Activated CD4-positive, CD25-positive, alpha-beta regulatory T cell treated with anti-CD3 and anti-CD28 coated beads, Interleukin-2, amount 50 U/mL, for 16 hours (primary cell): ENCODE measurements around the gene PISD.
"Not testable (repeated sequence)": the region's sequence is repeated elsewhere in the genome, so short reads cannot be mapped to it uniquely, and the experiment has no call there.

Experiments
- DNase-seq: peaks from one replicate; pipeline ENCODE4 v3.0.0-alpha.2; 2020; ENCODE audit warnings: low read depth, low spot score

The PISD gene

GRCh38 chr22:31661851-31662667, at the start of gene PISD:
Gene PISD (minus strand): TSS chr22:31662215. CDS start chr22:31662208, 7 bp downstream.
- DNase-seq, result peak; percentile 95

GRCh38 chr22:31711226-31711625, 49.2 kb upstream of the PISD start:
- DNase-seq, result not testable (repeated sequence)

- no peak for DNase-seq
Observed at GRCh38 chr22:31707519-31707918, 45.5 kb upstream of the PISD start.

GRCh38 chr22:31695423-31695822, 33.4 kb upstream of the PISD start:
- no peak for DNase-seq

GRCh38 chr22:31694046-31694445, 32.0 kb upstream of the PISD start:
- not testable (repeated sequence) for DNase-seq

- no peak for DNase-seq
Observed at GRCh38 chr22:31692186-31692886, 30.3 kb upstream of the PISD start.

- no peak for DNase-seq
Observed at GRCh38 chr22:31691408-31691807, 29.4 kb upstream of the PISD start.

- no peak for DNase-seq
Observed at GRCh38 chr22:31683181-31684105, 21.4 kb upstream of the PISD start.

- no peak for DNase-seq
Observed at GRCh38 chr22:31682751-31683150, 20.7 kb upstream of the PISD start.

- DNase-seq, result no peak
Observed at GRCh38 chr22:31681349-31682345, 19.6 kb upstream of the PISD start.

- DNase-seq, result no peak
Observed at GRCh38 chr22:31680861-31681341, 18.9 kb upstream of the PISD start.

- no peak for DNase-seq
Observed at GRCh38 chr22:31678748-31679147, 16.7 kb upstream of the PISD start.

- peak; percentile 81 for DNase-seq
Observed at GRCh38 chr22:31676700-31677099, 14.7 kb upstream of the PISD start.

GRCh38 chr22:31674219-31674618, 12.2 kb upstream of the PISD start:
- DNase-seq, result not testable (repeated sequence)

GRCh38 chr22:31668849-31669248, 6.8 kb upstream of the PISD start:
- DNase-seq, result not testable (repeated sequence)

- DNase-seq, result no peak
Observed at GRCh38 chr22:31662668-31663037, 638 bp upstream of the PISD start.

- not testable (repeated sequence) for DNase-seq
Observed at GRCh38 chr22:31660860-31661341, 1.1 kb downstream of the PISD start.

GRCh38 chr22:31659246-31659645, 2.8 kb downstream of the PISD start:
- no peak for DNase-seq

GRCh38 chr22:31654408-31654807, 7.6 kb downstream of the PISD start:
- DNase-seq, result no peak

GRCh38 chr22:31653944-31654343, 8.1 kb downstream of the PISD start:
- no peak for DNase-seq
